Measurements from ENCODE around the gene CCL20. TPM values are rescaled to one million over a fixed set of nuclear protein-coding genes. Genes with fewer than 3 reads are reported as not detected.

Gene CCL20
- total and polyA plus RNA-seq, 2 of the 13 experiments (the other 11 are each of a cell fraction or from before 2014, with no cell fraction given), result 223 to 903 TPM

- peak; percentile 92 for TF ChIP-seq ZNF703 (CRISPR knock-in tag; IDR thresholded peaks at IDR 0.05; ENCODE audit: borderline replicate concordance)
- peak; percentile 96 for TF ChIP-seq JDP2 (CRISPR knock-in tag; IDR thresholded peaks at IDR 0.05; ENCODE audit: borderline replicate concordance)
- TF ChIP-seq IRF9 (CRISPR knock-in tag; IDR thresholded peaks at IDR 0.05; ENCODE audit: borderline replicate concordance), result peak; percentile 66; the same call in 1 of the 2 replicates
- no peak for TF ChIP-seq ZNF10 (CRISPR knock-in tag; IDR thresholded peaks at IDR 0.05; ENCODE audit: borderline replicate concordance, low read depth)
- no peak for TF ChIP-seq ZNF660 (CRISPR knock-in tag; IDR thresholded peaks at IDR 0.05; ENCODE audit: borderline replicate concordance, low read depth)
- no peak for TF ChIP-seq EED (CRISPR knock-in tag; IDR thresholded peaks at IDR 0.05)
- TF ChIP-seq IRF1 (CRISPR knock-in tag; IDR thresholded peaks at IDR 0.05; ENCODE audit: low read depth), result no peak; the same call in 1 of the 2 replicates
- TF ChIP-seq ISL2 (CRISPR knock-in tag; IDR thresholded peaks at IDR 0.05), result peak; percentile 98
- TF ChIP-seq TSC22D2 (CRISPR knock-in tag; IDR thresholded peaks at IDR 0.05; ENCODE audit: borderline replicate concordance), result no peak; the same call in 1 of the 2 replicates
- no peak for TF ChIP-seq SNRNP70 (IDR thresholded peaks at IDR 0.05; ENCODE audit: low read depth, low read length)
- TF ChIP-seq RFX1 (IDR thresholded peaks at IDR 0.05), result no peak
- TF ChIP-seq IKZF5 (CRISPR knock-in tag; IDR thresholded peaks at IDR 0.05), result peak; percentile 100
- peak; percentile 83 for TF ChIP-seq UBTF (CRISPR knock-in tag; IDR thresholded peaks at IDR 0.05)
- no peak for TF ChIP-seq ZBTB21 (CRISPR knock-in tag; IDR thresholded peaks at IDR 0.05)
- TF ChIP-seq ARID3A (IDR thresholded peaks at IDR 0.05; ENCODE audit: low read depth, low read length), result peak; percentile 85
- peak; percentile 49; the same call in 1 of the 2 replicates for TF ChIP-seq ZBTB8A (CRISPR knock-in tag; IDR thresholded peaks at IDR 0.05; ENCODE audit: borderline replicate concordance, low read depth)
- TF ChIP-seq ATF6 (CRISPR knock-in tag; conservative IDR thresholded peaks at IDR 0.05), result 0 out of 2 replicates have a peak, but pooled peaks have one; percentile 36
- peak; percentile 89 for TF ChIP-seq TBL1XR1 (IDR thresholded peaks at IDR 0.05; ENCODE audit: borderline replicate concordance, low read length, partially characterized antibody)
- no peak; the same call in 1 of the 2 replicates for TF ChIP-seq ZNF737 (CRISPR knock-in tag; IDR thresholded peaks at IDR 0.05; ENCODE audit: borderline replicate concordance)
Observed at GRCh38 chr2:227818675-227819397, 5.2 kb downstream of the CCL20 start (continued).
